ENCODE measurements around the gene SCRN2. TPM values are rescaled to one million over a fixed set of nuclear protein-coding genes. Genes with fewer than 3 reads are reported as not detected.
A peak's percentile ranks its signal among the peaks of the same experiment; 100 is the strongest.

The SCRN2 gene
- total and polyA plus RNA-seq, 4 experiments from 2014 or later: 15.7 to 30.5 (median 23.0) TPM

GRCh38 chr17:47883589-47884426, 42.7 kb upstream of the SCRN2 start:
- H3K36me3 Mint-ChIP-seq: no peaks in the 10 kb centered on the region
- Histone ChIP-seq H3K9me3 (ENCODE audit: control insufficient read depth in 1 of 2, low read length in 2 of 2) (no peaks in the 10 kb centered on the region), H3K27me3 (ENCODE audit: insufficient read depth, low read length) (no peaks in the 10 kb centered on the region), H3K27ac (ENCODE audit: low read depth, low read length) (no peak overlapping the region), H3K4me3 (ENCODE audit: low read length in 2 of 2) (no peak overlapping the region), H3K4me1 (ENCODE audit: insufficient read depth, low read length) (peaks cover 41% of the 10 kb centered on the region), H3K36me3 (ENCODE audit: insufficient read depth, low read length) (no peaks in the 10 kb centered on the region)
- peaks cover 22 to 36% (median 29%) of the 10 kb centered on the region in 4 donors for H3K4me1 Mint-ChIP-seq
- intact Hi-C loops (cut with micrococcal nuclease): no loop called here
- peak overlapping the region in 2 of 7 donors; percentile 55 to 73 for H3K27ac Mint-ChIP-seq
- no peaks in the 10 kb centered on the region for H3K9me3 Mint-ChIP-seq
- DNase-seq: no peak
- H3K4me3 Mint-ChIP-seq: peak overlapping the region in 2 of 8 donors; percentile 12 to 39
- ChIA-PET POLR2A (ENCODE audit: partially characterized antibody) (interaction anchor here (1.6 to 5.4 kb wide), 3 partner anchors 12 to 43 kb away, joined by 7 to 34 read pairs (median 19); partner anchors contain the start of genes SCRN2 and SP2), CTCF (ENCODE audit: partially characterized antibody) (interaction anchor here (0.5 to 17.6 kb wide), 3 partner anchors 40 to 735 kb away, joined by 3 to 562 read pairs (median 3); partner anchors contain the start of genes CDK5RAP3, SCRN2 and SP6)
- H3K27me3 Mint-ChIP-seq: peaks cover 0 to 3% of the 10 kb centered on the region in 2 donors

GRCh38 chr17:47882695-47883588, 41.9 kb upstream of the SCRN2 start:
- Mint-ChIP-seq H3K27me3 (peaks cover 3 to 8% of the 10 kb centered on the region in 2 donors), H3K27ac (no peak overlapping the region), H3K36me3 (peaks cover 0 to 3% of the 10 kb centered on the region in 2 donors), H3K9me3 (peaks cover 0 to 2% (median 0%) of the 10 kb centered on the region in 8 donors), H3K4me1 (peaks cover 23 to 36% (median 30%) of the 10 kb centered on the region in 4 donors), H3K4me3 (peak overlapping the region in 5 of 8 donors; percentile 1 to 30 (median 8))
- DNase-seq: no peak
- H3K4me1 ChIP-seq (ENCODE audit: insufficient read depth, low read length): peaks cover 41% of the 10 kb centered on the region
- H3K27ac ChIP-seq (ENCODE audit: low read depth, low read length): no peak overlapping the region
- ChIA-PET POLR2A (ENCODE audit: partially characterized antibody) (interaction anchor here (1.0 to 5.4 kb wide), 3 partner anchors 12 to 42 kb away, joined by 3 to 34 read pairs (median 19); partner anchors contain the start of genes SCRN2 and SP2), CTCF (ENCODE audit: partially characterized antibody) (interaction anchor here (17.6 kb wide), 1 partner anchor 39 kb away, joined by 562 read pairs; the partner anchor contains the start of genes SCRN2 and SP6)
- no peak overlapping the region for H3K4me3 ChIP-seq (ENCODE audit: low read length in 2 of 2)
- intact Hi-C loops (cut with micrococcal nuclease): no loop called here
- no peaks in the 10 kb centered on the region for H3K36me3 ChIP-seq (ENCODE audit: insufficient read depth, low read length)
- no peaks in the 10 kb centered on the region for H3K27me3 ChIP-seq (ENCODE audit: insufficient read depth, low read length)
- H3K9me3 ChIP-seq (ENCODE audit: control insufficient read depth in 1 of 2, low read length in 2 of 2): no peaks in the 10 kb centered on the region

- ChIA-PET CTCF (ENCODE audit: partially characterized antibody) (interaction anchor here (17.6 kb wide), 1 partner anchor 39 kb away, joined by 562 read pairs; the partner anchor contains the start of genes SCRN2 and SP6), POLR2A (ENCODE audit: partially characterized antibody) (interaction anchor here (1.0 to 5.4 kb wide), 4 partner anchors 13 to 41 kb away, joined by 3 to 34 read pairs (median 11); partner anchors contain the start of genes SCRN2 and SP2)
- Histone ChIP-seq H3K27ac (ENCODE audit: low read depth, low read length) (no peak overlapping the region), H3K4me1 (ENCODE audit: insufficient read depth, low read length) (peaks cover 41% of the 10 kb centered on the region), H3K4me3 (ENCODE audit: low read length in 2 of 2) (no peak overlapping the region), H3K27me3 (ENCODE audit: insufficient read depth, low read length) (no peaks in the 10 kb centered on the region), H3K9me3 (ENCODE audit: control insufficient read depth in 1 of 2, low read length in 2 of 2) (no peaks in the 10 kb centered on the region), H3K36me3 (ENCODE audit: insufficient read depth, low read length) (no peaks in the 10 kb centered on the region)
- peaks cover 3 to 11% of the 10 kb centered on the region in 2 donors for H3K27me3 Mint-ChIP-seq
- H3K4me3 Mint-ChIP-seq: no peak overlapping the region
- H3K9me3 Mint-ChIP-seq: peaks cover 0 to 2% (median 0%) of the 10 kb centered on the region in 8 donors
- no peak overlapping the region for H3K27ac Mint-ChIP-seq
- H3K36me3 Mint-ChIP-seq: peaks cover 0 to 3% of the 10 kb centered on the region in 2 donors
- no peak for DNase-seq
- intact Hi-C loops (cut with micrococcal nuclease): no loop called here
- peaks cover 23 to 36% (median 30%) of the 10 kb centered on the region in 4 donors for H3K4me1 Mint-ChIP-seq
These were observed 41.2 kb upstream of the SCRN2 start for GRCh38 chr17:47882247-47882646.

GRCh38 chr17:47879776-47880454, 38.8 kb upstream of the SCRN2 start:
- H3K4me1 ChIP-seq (ENCODE audit: insufficient read depth, low read length): peaks cover 31% of the 10 kb centered on the region
- Mint-ChIP-seq H3K27ac (no peak overlapping the region), H3K4me1 (peaks cover 15 to 26% (median 22%) of the 10 kb centered on the region in 4 donors), H3K36me3 (peaks cover 0 to 3% of the 10 kb centered on the region in 2 donors), H3K4me3 (no peak overlapping the region), H3K27me3 (peaks cover 8 to 16% of the 10 kb centered on the region in 2 donors), H3K9me3 (peaks cover 0 to 2% (median 0%) of the 10 kb centered on the region in 8 donors)
- ChIA-PET CTCF (ENCODE audit: partially characterized antibody) (interaction anchor here (1.1 to 17.6 kb wide), 2 partner anchors 10 to 36 kb away, joined by 5 to 562 read pairs; partner anchors contain the start of genes SCRN2 and SP6), POLR2A (ENCODE audit: partially characterized antibody) (interaction anchor here (1.1 kb wide), 1 partner anchor 16 kb away, joined by 5 read pairs; no protein-coding TSS in a partner anchor)
- no peak overlapping the region for H3K4me3 ChIP-seq (ENCODE audit: low read length in 2 of 2)
- no peaks in the 10 kb centered on the region for H3K9me3 ChIP-seq (ENCODE audit: control insufficient read depth in 1 of 2, low read length in 2 of 2)
- no peaks in the 10 kb centered on the region for H3K27me3 ChIP-seq (ENCODE audit: insufficient read depth, low read length)
- H3K27ac ChIP-seq (ENCODE audit: low read depth, low read length): no peak overlapping the region
- H3K36me3 ChIP-seq (ENCODE audit: insufficient read depth, low read length): no peaks in the 10 kb centered on the region
- DNase-seq: no peak
- intact Hi-C loops (cut with micrococcal nuclease): no loop called here

GRCh38 chr17:47879028-47879585, 38.0 kb upstream of the SCRN2 start:
- Histone ChIP-seq H3K36me3 (ENCODE audit: insufficient read depth, low read length) (no peaks in the 10 kb centered on the region), H3K4me1 (ENCODE audit: insufficient read depth, low read length) (peaks cover 23% of the 10 kb centered on the region), H3K27ac (ENCODE audit: low read depth, low read length) (no peak overlapping the region), H3K27me3 (ENCODE audit: insufficient read depth, low read length) (no peaks in the 10 kb centered on the region), H3K9me3 (ENCODE audit: control insufficient read depth in 1 of 2, low read length in 2 of 2) (no peaks in the 10 kb centered on the region), H3K4me3 (ENCODE audit: low read length in 2 of 2) (no peak overlapping the region)
- no peak for DNase-seq
- ChIA-PET POLR2A (ENCODE audit: partially characterized antibody) (interaction anchor here (0.7 to 1.1 kb wide), 2 partner anchors 16 to 555 kb away, joined by 4 to 5 read pairs; no protein-coding TSS in a partner anchor), CTCF (ENCODE audit: partially characterized antibody) (interaction anchor here (1.1 to 17.6 kb wide), 2 partner anchors 11 to 35 kb away, joined by 5 to 562 read pairs; partner anchors contain the start of genes SCRN2 and SP6)
- Mint-ChIP-seq H3K9me3 (peaks cover 0 to 2% (median 0%) of the 10 kb centered on the region in 8 donors), H3K27me3 (peaks cover 11 to 18% of the 10 kb centered on the region in 2 donors), H3K27ac (no peak overlapping the region), H3K36me3 (peaks cover 0 to 3% of the 10 kb centered on the region in 2 donors), H3K4me3 (no peak overlapping the region), H3K4me1 (peaks cover 10 to 19% (median 16%) of the 10 kb centered on the region in 4 donors)
- intact Hi-C loops (cut with micrococcal nuclease): no loop called here

Measured in CD4-positive, alpha-beta memory T cell (primary cell).